Measurements from ENCODE around the gene EFCAB6. TPM values are rescaled to one million over a fixed set of nuclear protein-coding genes. Genes with fewer than 3 reads are reported as not detected.

EFCAB6 gene
- total RNA-seq, 1 experiment from 2014 or later = 0.52 TPM

- TF ChIP-seq ZBTB33 (IDR thresholded peaks at IDR 0.05; ENCODE audit: extremely low read depth, insufficient replicate concordance, low read length) = no peak
- no peak for TF ChIP-seq ZNF274 (IDR thresholded peaks at IDR 0.05; ENCODE audit: low read depth, low read length)
- TF ChIP-seq SP1 (IDR thresholded peaks at IDR 0.05; ENCODE audit: low read depth) = no peak
- TF ChIP-seq ATF3 (IDR thresholded peaks at IDR 0.05) = no peak
- no peak for TF ChIP-seq SIN3A (IDR thresholded peaks at IDR 0.05; ENCODE audit: low read depth)
These were observed 49.4 kb upstream of the EFCAB6 start (continued) for GRCh38 chr22:43861529-43861928.

- TF ChIP-seq RAD21 (IDR thresholded peaks at IDR 0.05; ENCODE audit: low read depth) (no peak), POLR2A (IDR thresholded peaks at IDR 0.05; ENCODE audit: borderline replicate concordance, extremely low read depth, insufficient read depth, insufficient read length) (no peak), ELF1 (IDR thresholded peaks at IDR 0.05; ENCODE audit: borderline replicate concordance, low read depth) (no peak), JUND (IDR thresholded peaks at IDR 0.05) (no peak)
- H4K20me1 ChIP-seq (ENCODE audit: insufficient read depth) = no peaks in the 10 kb centered on the region
- peaks cover 0 to 3% of the 10 kb centered on the region in 2 experiments; a peak in 1 of 4 replicates for H3K9me3 ChIP-seq (ENCODE audit: control insufficient read depth in 1 of 2, insufficient read depth in 1 of 2, low read depth in 1 of 2, low read length in 2 of 2)
- ChIA-PET CTCF (interaction anchor here (1.6 kb wide), 1 partner anchor 24 kb away, joined by 3 read pairs; no protein-coding TSS in a partner anchor), RAD21 (ENCODE audit: low non-redundant PET in 1 of 2, low total read pairs in 2 of 2, uncharacterized antibody in 2 of 2, unreplicated experiment in 2 of 2) (no interaction called here), POLR2A (no interaction called here)
- H3K4me2 ChIP-seq (ENCODE audit: low read length) = peak overlapping the region; percentile 65
- H2AFZ ChIP-seq (ENCODE audit: low read depth, low read length, poor library complexity, severe bottlenecking) = no peak overlapping the region
- peak overlapping the region; percentile 44 to 55 for H3K4me3 ChIP-seq (replicated peaks in 1 of 2; ENCODE audit: low read depth in 1 of 2, low read length in 2 of 2)
- no peak for DNase-seq (ENCODE audit: low read depth, low spot score)
- H3K4me1 ChIP-seq (ENCODE audit: control insufficient read depth in 1 of 2, insufficient read depth in 2 of 2, low read length in 2 of 2) = peaks cover 0 to 12% of the 10 kb centered on the region in 2 experiments; a peak in 2 of 4 replicates
- peaks cover 18% of the 10 kb centered on the region; the same call in 1 of the 2 replicates for H3K27me3 ChIP-seq (ENCODE audit: insufficient read depth, low read length)
- BruUV-seq (replicated peaks) = no TSS peak
- intact Hi-C loops (cut with micrococcal nuclease) = no loop called here
- no peak overlapping the region for H3K27ac ChIP-seq (ENCODE audit: low read depth, low read length)
- ATAC-seq = no peak
- no peaks in the 10 kb centered on the region for H3K36me3 ChIP-seq (ENCODE audit: control insufficient read depth in 1 of 2, insufficient read depth in 2 of 2, low read length in 2 of 2)
- H3K9ac ChIP-seq (ENCODE audit: low read length) = peak overlapping the region; percentile 42; the same call in 1 of the 2 replicates
- peaks cover 54% of the 10 kb centered on the region for H3K79me2 ChIP-seq (ENCODE audit: insufficient read depth, low read length)
- no peaks in the 10 kb centered on the region for H3K9me2 ChIP-seq (ENCODE audit: insufficient read depth)
These were observed 48.7 kb upstream of the EFCAB6 start for GRCh38 chr22:43860831-43861230.
